SU-DHL-6 (cell line): ENCODE data around the gene ATP1A4.

Source experiments
- H2AFZ ChIP-seq: fragments of 200-600 bp; sonication (generic); 2 replicates; pipeline ENCODE4 v1.6.1; 2014; ENCODE audit warnings: low read depth, mild to moderate bottlenecking, moderate library complexity, mixed read lengths, antibody characterized with exemption, low read length; ENCODE audit not compliant: severe bottlenecking
- H3F3A ChIP-seq: fragments of 200-600 bp; shearing (Covaris generic); 2 replicates; pipeline ENCODE4 v1.6.0; 2016; ENCODE audit warnings: antibody characterized with exemption, mild to moderate bottlenecking; ENCODE audit not compliant: insufficient read depth
- H3K27ac ChIP-seq: fragments of 200-600 bp; sonication (generic); 2 replicates; pipeline ENCODE4 v1.5.1; 2016; ENCODE audit warnings: low read depth, mild to moderate bottlenecking, low read length, moderate library complexity, mixed read lengths
- H3K27me3 ChIP-seq: fragments of 200-600 bp; sonication (generic), shearing (Covaris generic); 2 replicates; pipeline ENCODE4 v1.6.0; 2014; ENCODE audit warnings: mild to moderate bottlenecking, low read length
- H3K36me3 ChIP-seq: fragments of 200-600 bp; sonication (generic); 2 replicates; pipeline ENCODE4 v1.6.1; 2014; ENCODE audit warnings: mild to moderate bottlenecking, low read length, mixed read lengths
- H3K4me2 ChIP-seq: fragments of 300-600, 200-600 bp; shearing (Covaris generic), sonication (generic); 2 replicates; pipeline ENCODE4 v1.6.0; 2014; ENCODE audit warnings: low read length, low read depth, mild to moderate bottlenecking; ENCODE audit not compliant: poor library complexity, severe bottlenecking
- H3K4me3 ChIP-seq: fragments of 200-600 bp; sonication (generic); 2 replicates; pipeline ENCODE4 v1.5.1; 2014; ENCODE audit warnings: antibody characterized with exemption, low read length, mild to moderate bottlenecking, mixed read lengths; ENCODE audit not compliant: insufficient read depth, poor library complexity, severe bottlenecking
- H3K79me2 ChIP-seq: fragments of 200-600 bp; sonication (generic); 2 replicates; pipeline ENCODE4 v1.6.1; 2014; ENCODE audit warnings: mild to moderate bottlenecking, low read length, moderate library complexity; ENCODE audit not compliant: insufficient read depth
- H3K9ac ChIP-seq: fragments of 200-600 bp; sonication (generic); 2 replicates; pipeline ENCODE4 v1.7.0; 2014; ENCODE audit warnings: mild to moderate bottlenecking, low read length
- H3K9me2 ChIP-seq: fragments of 200-600 bp; sonication (generic); replicated peaks from 2 replicates; pipeline ENCODE4 v1.6.1; 2014; ENCODE audit warnings: low read length; ENCODE audit not compliant: insufficient read depth
- H3K9me3 ChIP-seq: fragments of 200-600 bp; sonication (generic); 2 replicates; pipeline ENCODE4 v1.6.1; 2014; ENCODE audit warnings: low read length, mixed read lengths; ENCODE audit not compliant: insufficient read depth
- H4K20me1 ChIP-seq: fragments of 200-600 bp; sonication (generic); 2 replicates; pipeline ENCODE4 v1.6.1; 2014; ENCODE audit warnings: low read depth, mild to moderate bottlenecking, antibody characterized with exemption, low read length, moderate library complexity, mixed read lengths
- CTCF ChIP-seq: fragments of 200-600 bp; sonication (generic); IDR thresholded peaks from one replicate; pipeline ENCODE4 v1.5.1; 2017; ENCODE audit warnings: antibody characterized with exemption, mild to moderate bottlenecking, low read length, moderate library complexity; ENCODE audit not compliant: insufficient read depth, poor library complexity, severe bottlenecking
- EZH2phosphoT487 ChIP-seq: fragments of 200-600 bp; sonication (generic), shearing (Covaris generic); conservative IDR thresholded peaks from 2 replicates; pipeline ENCODE4 v1.6.1; 2018; ENCODE audit warnings: mild to moderate bottlenecking, antibody characterized with exemption, low read length, moderate library complexity, mixed read lengths

Gene ATP1A4

GRCh38 chr1:160159846-160160245 lies 8.4 kb downstream of the ATP1A4 start:
- Histone ChIP-seq H3K27me3 (no peaks in the 10 kb centered on the region), H3K4me3 (no peak overlapping the region), H3F3A (no peaks in the 10 kb centered on the region), H3K79me2 (no peaks in the 10 kb centered on the region), H3K9me3 (no peaks in the 10 kb centered on the region), H3K9me2 (no peaks in the 10 kb centered on the region), H3K27ac (no peak overlapping the region), H2AFZ (no peak overlapping the region), H3K4me2 (no peak overlapping the region), H3K36me3 (no peaks in the 10 kb centered on the region), H3K9ac (no peak overlapping the region), H4K20me1 (no peaks in the 10 kb centered on the region)
- TF ChIP-seq EZH2phosphoT487, result no peak
- no peak for TF ChIP-seq CTCF

GRCh38 chr1:160161965-160162705 lies 10.7 kb downstream of the ATP1A4 start:
- H3K27me3 ChIP-seq, result no peaks in the 10 kb centered on the region
- no peaks in the 10 kb centered on the region for H3K36me3 ChIP-seq

GRCh38 chr1:160162931-160163330 lies 11.5 kb downstream of the ATP1A4 start:
- H3K36me3 ChIP-seq, result no peaks in the 10 kb centered on the region
- H3K9me3 ChIP-seq, result no peaks in the 10 kb centered on the region
- no peaks in the 10 kb centered on the region for H3F3A ChIP-seq
- H3K4me2 ChIP-seq, result no peak overlapping the region
- H3K27ac ChIP-seq, result no peak overlapping the region
- H3K9ac ChIP-seq, result no peak overlapping the region
- H3K27me3 ChIP-seq, result no peaks in the 10 kb centered on the region
- H3K4me3 ChIP-seq, result no peak overlapping the region
- H3K79me2 ChIP-seq, result no peaks in the 10 kb centered on the region
- TF ChIP-seq CTCF (no peak), EZH2phosphoT487 (no peak)
- H3K9me2 ChIP-seq, result no peaks in the 10 kb centered on the region
- no peaks in the 10 kb centered on the region for H4K20me1 ChIP-seq
- no peak overlapping the region for H2AFZ ChIP-seq

More at GRCh38 chr1:160161965-160162705, 10.7 kb downstream of the ATP1A4 start:
- Histone ChIP-seq H3K9ac (no peak overlapping the region), H4K20me1 (no peaks in the 10 kb centered on the region), H3K9me3 (no peaks in the 10 kb centered on the region), H3K9me2 (no peaks in the 10 kb centered on the region), H3K27ac (no peak overlapping the region), H3K4me2 (no peak overlapping the region), H3K79me2 (no peaks in the 10 kb centered on the region), H3K4me3 (no peak overlapping the region), H3F3A (no peaks in the 10 kb centered on the region), H2AFZ (no peak overlapping the region)
- TF ChIP-seq CTCF (no peak), EZH2phosphoT487 (no peak)
